NCI-H345 (cell line): ENCODE measurements around the gene NPNT.
A peak's percentile ranks its signal among the peaks of the same experiment; 100 is the strongest.
"Not testable (repeated sequence)": the region's sequence is repeated elsewhere in the genome, so short reads cannot be mapped to it uniquely, and the experiment has no call there.

ENCODE experiments used
- DNase-seq: peaks from one replicate; lab custom pipeline; 2025; lab: John Stamatoyannopoulos, UW

NPNT gene, protein sequence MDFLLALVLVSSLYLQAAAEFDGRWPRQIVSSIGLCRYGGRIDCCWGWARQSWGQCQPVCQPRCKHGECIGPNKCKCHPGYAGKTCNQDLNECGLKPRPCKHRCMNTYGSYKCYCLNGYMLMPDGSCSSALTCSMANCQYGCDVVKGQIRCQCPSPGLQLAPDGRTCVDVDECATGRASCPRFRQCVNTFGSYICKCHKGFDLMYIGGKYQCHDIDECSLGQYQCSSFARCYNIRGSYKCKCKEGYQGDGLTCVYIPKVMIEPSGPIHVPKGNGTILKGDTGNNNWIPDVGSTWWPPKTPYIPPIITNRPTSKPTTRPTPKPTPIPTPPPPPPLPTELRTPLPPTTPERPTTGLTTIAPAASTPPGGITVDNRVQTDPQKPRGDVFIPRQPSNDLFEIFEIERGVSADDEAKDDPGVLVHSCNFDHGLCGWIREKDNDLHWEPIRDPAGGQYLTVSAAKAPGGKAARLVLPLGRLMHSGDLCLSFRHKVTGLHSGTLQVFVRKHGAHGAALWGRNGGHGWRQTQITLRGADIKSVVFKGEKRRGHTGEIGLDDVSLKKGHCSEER

DNA sequence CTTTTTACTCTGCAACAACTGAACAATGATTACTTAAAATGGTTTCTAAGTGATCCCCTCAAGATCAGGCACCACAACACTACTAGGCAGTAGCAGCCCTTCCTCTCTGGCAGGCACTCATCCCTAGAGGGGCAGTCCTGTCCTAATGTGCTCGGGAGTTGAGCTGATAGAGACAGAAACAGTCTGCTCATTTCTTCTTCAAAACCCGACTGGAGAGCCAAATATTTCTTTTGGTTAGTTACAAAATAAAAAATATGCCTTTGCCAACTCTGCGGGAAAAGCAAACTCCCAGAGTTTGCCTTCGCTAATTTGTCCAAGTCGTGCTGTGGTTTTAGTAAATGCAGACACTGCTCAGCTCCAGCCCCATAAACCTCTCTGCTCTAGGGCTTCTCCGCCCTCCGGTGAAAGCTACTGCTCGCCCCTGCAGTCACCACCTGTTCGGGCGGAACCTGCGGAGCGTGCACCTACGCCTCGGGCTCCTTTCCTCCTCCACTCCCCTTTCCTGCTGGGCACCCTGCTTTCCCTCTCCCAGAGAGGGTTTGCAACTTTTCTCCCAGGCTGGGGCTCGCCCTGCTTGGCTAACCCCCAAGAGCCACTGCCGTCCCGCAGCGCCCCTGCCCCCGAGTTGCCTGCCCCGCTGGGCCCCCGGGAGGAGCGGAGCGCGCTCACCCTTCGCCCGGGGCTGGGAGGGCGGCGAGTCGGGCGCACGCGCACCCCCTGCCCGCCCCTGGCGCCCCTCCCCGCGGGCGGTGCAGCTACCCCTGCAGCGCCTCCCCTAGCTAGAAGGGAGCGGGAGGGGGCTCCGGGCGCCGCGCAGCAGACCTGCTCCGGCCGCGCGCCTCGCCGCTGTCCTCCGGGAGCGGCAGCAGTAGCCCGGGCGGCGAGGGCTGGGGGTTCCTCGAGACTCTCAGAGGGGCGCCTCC is at the start of gene NPNT:
Gene NPNT, plus strand, starts transcription at position 812 of the 923 bp plus-strand sequence. CDS start 182 bp downstream, outside the sequence.
- peak; percentile 74 for DNase-seq

DNA sequence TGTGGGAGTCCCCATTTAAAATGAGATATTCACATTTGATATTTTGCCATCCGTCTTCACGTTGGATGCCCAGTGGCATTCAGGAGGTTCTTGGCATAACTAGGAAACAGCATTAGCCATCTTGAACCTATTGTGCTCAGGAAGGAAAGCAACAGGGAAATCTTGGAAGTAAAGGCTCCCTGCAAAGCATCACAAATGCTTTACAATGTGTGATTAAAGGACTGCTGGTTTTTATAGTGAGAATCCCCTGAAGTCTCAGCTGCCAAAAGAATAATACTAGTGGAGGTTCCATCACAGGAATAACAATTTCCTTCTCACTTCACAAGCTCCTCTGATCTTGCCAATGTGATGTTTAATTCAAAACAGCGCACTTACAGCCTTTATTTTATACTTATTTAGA is 49.7 kb upstream of the NPNT start:
- DNase-seq: no peak

GRCh38 chr4:105848359-105848758 is 46.9 kb upstream of the NPNT start:
- DNase-seq: not testable (repeated sequence)

DNA sequence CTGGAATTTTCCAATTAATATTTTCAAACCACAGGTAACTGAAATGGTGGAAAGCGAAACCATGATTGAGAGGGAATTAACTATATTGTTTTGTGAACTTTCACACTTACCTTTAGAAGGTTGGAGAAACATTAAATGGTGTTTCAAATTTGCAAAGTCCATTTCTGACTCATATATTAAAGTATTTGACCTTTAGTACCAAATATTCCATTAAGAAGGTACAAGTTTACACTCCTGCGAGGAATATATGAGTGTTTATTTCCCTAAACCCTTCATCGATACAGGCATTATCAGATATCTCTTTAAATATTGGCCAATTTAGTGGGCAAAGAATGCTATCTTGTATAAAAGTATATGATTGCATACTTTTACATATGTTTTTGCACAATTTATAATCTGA is 44.1 kb upstream of the NPNT start:
- no peak for DNase-seq

- not testable (repeated sequence) for DNase-seq
Observed at GRCh38 chr4:105852230-105852629, 43.0 kb upstream of the NPNT start.

DNA sequence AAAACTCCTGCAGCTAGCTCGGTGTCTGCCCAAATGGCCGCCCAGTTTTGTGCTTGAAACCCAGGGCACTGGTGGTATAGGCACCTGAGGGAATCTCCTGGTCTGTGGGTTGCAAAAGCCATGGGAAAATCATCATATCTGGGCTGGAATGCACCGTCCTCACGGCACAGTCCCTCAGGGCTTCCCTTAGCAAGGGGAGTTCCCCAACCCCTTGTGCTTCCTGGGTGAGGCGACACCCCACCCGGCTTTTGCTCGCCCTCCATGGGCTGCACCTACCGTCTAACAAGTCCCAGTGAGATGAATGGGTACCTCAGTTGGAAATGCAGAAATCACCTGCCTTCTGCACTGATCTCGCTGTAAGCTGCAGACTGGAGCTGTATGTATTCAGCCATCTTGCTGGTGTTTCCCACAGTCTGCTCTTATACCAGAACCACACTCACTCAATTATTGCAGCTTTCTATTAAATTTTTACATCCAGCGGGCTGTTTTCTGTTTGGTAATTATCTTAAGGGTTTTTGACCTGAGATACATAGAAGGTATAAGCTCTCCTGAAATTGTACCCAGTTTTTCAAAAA is 36.7 kb upstream of the NPNT start:
- no peak for DNase-seq

GRCh38 chr4:105859233-105859632 is 36.0 kb upstream of the NPNT start:
- DNase-seq: no peak

GRCh38 chr4:105870963-105871362 is 24.3 kb upstream of the NPNT start:
- DNase-seq: no peak

- no peak for DNase-seq
Observed at GRCh38 chr4:105871997-105872396, 23.3 kb upstream of the NPNT start.

- no peak for DNase-seq
Observed at GRCh38 chr4:105875233-105875632, 20.0 kb upstream of the NPNT start.

GRCh38 chr4:105878668-105879067 is 16.6 kb upstream of the NPNT start:
- DNase-seq: no peak

- DNase-seq: no peak
Observed at GRCh38 chr4:105887508-105887907, 7.8 kb upstream of the NPNT start.

- DNase-seq: peak; percentile 56
Observed at GRCh38 chr4:105895583-105896460, 551 bp downstream of the NPNT start.

DNA sequence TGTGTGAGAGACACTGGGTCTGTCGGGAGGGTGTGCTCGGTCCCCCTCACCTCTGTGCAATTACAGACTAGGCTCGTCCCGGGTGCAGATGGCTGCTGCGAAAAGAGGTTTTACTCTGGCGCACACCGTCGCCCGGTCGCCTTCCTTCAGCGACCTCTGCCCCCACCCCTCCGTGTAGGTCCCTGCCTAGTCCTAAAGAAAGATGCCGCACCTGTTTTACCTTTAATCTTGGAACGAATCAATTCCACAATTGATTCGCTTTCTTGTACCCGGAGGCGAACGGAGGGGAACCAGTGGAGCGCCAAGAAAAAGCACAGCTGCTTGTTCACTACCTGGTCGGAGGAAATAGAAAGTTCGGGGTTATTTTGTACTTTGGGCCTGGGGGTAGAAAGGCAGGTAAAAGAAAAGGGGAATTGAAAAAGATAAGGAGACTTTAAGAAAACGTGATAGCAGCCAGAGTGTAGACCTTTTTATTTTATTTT is 1.2 kb downstream of the NPNT start:
- peak; percentile 27 for DNase-seq

- no peak for DNase-seq
Observed at GRCh38 chr4:105896984-105897775, 1.9 kb downstream of the NPNT start.

- DNase-seq: no peak
Observed at GRCh38 chr4:105900541-105900940, 5.3 kb downstream of the NPNT start.

- DNase-seq: no peak
Observed at GRCh38 chr4:105902550-105903262, 7.4 kb downstream of the NPNT start.

GRCh38 chr4:105909787-105910281 is 14.6 kb downstream of the NPNT start:
- DNase-seq: peak; percentile 0

DNA sequence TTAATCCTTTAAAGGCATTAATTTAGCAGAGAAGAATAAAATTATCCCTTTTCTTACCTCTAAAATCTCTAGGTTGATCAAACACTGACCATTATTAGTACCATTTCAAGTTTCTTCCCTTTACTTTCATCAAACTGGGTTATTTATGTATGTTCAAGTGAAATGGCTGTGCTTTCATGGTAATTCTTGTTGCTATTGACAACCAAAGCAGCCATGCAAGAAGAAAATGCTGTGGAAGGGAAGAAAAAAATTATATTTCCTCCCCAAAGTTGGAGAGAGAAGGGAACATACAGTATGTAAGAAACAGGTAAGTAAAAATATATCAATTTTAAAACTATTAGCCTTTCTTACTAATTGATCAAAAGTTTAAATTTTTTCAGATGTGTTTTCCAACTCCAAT is 16.2 kb downstream of the NPNT start:
- no peak for DNase-seq
